ENCODE results near the gene SLC37A3.

DNA sequence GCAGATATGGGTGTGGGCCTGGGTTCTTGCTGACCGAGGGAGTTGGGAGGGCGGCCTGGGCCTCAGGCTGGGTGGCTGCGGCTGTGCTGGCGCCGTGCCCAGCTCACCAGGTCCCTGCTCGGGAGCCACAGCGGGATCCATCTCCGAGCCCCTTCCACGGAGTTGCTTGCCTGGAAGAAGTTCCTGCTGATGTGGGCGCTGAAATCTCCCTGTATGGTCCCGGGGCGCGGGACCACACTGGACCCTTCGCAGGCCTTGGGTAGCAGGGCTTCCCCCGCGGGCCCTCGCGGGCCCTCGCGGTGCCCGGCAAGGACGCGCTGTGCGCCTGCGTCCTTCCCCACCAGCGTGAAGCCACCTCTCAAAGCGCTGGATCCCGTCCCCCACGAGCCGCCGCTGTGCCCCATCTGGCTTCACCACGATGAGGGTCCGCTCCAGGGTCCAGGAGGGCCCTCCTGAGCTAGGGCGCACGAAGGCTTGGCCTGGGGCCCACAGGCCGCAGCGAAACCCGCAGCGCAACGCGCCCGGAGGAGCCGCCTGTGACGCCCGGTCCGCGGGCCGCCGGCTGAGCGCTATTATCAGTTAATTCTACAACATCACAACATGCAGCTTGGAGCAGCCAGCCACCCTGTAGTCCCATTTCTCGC lies 37.0 kb upstream of the SLC37A3 start:
- TF ChIP-seq CTCF (conservative IDR thresholded peaks at IDR 0.05 in 1 of 2, IDR thresholded peaks at IDR 0.05 in 1 of 2; ENCODE audit: low read depth in 1 of 2, low read length in 2 of 2), result no peak
- no peak for TF ChIP-seq EZH2 (IDR thresholded peaks at IDR 0.05; ENCODE audit: low read length, missing control alignments)
